SJSA1 (cell line): Measurements from ENCODE around the gene KLF11. TPM values are rescaled to one million over a fixed set of nuclear protein-coding genes. Genes with fewer than 3 reads are reported as not detected.
"Not testable (repeated sequence)": the region's sequence is repeated elsewhere in the genome, so short reads cannot be mapped to it uniquely, and the experiment has no call there.

ENCODE experiments used
- DNase-seq, 2 experiments: peaks; one replicate each; pipeline ENCODE4 v3.0.0-alpha.2; 2015 to 2020; ENCODE audit warnings: low spot score in 2 of 2, low read depth in 1 of 2
- H3K27ac ChIP-seq: fragments of 250-450 bp; sonication (Bioruptor Pico); 2 replicates; pipeline ENCODE4 v1.5.1; 2020; ENCODE audit warnings: mild to moderate bottlenecking, moderate library complexity
- H3K27me3 ChIP-seq: fragments of 250-450 bp; sonication (Bioruptor Pico); replicated peaks from 2 replicates; pipeline ENCODE4 v1.5.1; 2020; ENCODE audit warnings: mild to moderate bottlenecking, moderate library complexity
- H3K36me3 ChIP-seq: fragments of 250-450 bp; sonication (Bioruptor Pico); 2 replicates; pipeline ENCODE4 v1.5.1; 2020; ENCODE audit warnings: mild to moderate bottlenecking
- H3K4me1 ChIP-seq: fragments of 250-450 bp; sonication (Bioruptor Pico); replicated peaks from 2 replicates; pipeline ENCODE4 v1.6.1; 2021; ENCODE audit warnings: mild to moderate bottlenecking
- H3K4me3 ChIP-seq: fragments of 250-450 bp; sonication (Bioruptor Pico); 2 replicates; pipeline ENCODE4 v1.5.1; 2020; ENCODE audit warnings: mild to moderate bottlenecking
- H3K9me3 ChIP-seq: fragments of 250-450 bp; sonication (Bioruptor Pico); replicated peaks from 2 replicates; pipeline ENCODE4 v1.5.1; 2020; ENCODE audit warnings: mild to moderate bottlenecking
- total RNA-seq: library from RNA; depleted of rRNA; stranded (reverse); fragments of >200 nt; shearing (Covaris generic); gene quantifications from 2 replicates; pipeline ENCODE4 v1.2.3, GENCODE V29; 2014

The KLF11 gene
- total RNA-seq, 1 experiment from 2014 or later: 13.6 TPM

DNA sequence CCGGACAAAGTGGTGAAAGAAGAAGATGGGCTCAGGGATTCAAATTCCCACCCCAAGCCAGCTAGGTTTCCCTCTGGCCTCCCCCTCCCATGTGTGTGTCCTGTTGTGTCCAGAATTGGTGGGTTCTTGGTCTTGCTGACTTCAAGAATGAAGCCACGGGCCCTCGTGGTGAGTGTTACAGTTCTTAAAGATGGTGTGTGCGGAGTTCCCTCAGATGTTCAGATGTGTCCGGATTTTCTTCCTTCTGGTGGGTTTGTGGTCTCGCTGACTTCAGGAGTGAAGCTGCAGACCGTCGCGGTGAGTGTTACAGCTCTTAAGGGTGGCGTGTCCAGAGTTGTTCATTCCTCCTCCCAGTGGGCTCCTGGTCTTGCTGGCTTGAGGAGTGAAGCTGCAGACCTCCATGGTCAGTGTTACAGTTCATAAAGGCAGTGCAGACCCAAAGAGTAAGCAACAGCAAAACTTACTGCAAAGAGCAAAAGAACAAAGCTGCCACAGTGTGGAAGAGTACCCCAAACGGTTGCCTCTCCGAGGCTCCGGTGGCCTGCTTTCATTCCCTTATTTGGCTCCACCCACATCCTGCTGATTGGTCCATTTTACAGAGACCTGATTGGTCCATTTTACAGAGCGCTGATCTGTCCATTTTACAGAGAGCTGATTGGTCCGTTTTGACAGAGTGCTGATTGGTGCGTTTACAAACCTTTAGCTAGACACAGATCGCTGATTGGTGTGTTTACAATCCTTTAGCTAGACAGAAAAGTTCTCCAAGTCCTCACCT, 37.7 kb upstream of the KLF11 start:
- H3K4me1 ChIP-seq: peaks cover 38% of the 10 kb centered on the region
- H3K27me3 ChIP-seq: no peaks in the 10 kb centered on the region
- DNase-seq: no peak
- H3K9me3 ChIP-seq: no peaks in the 10 kb centered on the region
- H3K4me3 ChIP-seq: no peak overlapping the region
- H3K36me3 ChIP-seq: no peaks in the 10 kb centered on the region
- H3K27ac ChIP-seq: no peak overlapping the region

GRCh38 chr2:10006236-10007161, 36.9 kb upstream of the KLF11 start:
- Histone ChIP-seq H3K27me3 (no peaks in the 10 kb centered on the region), H3K4me3 (no peak overlapping the region), H3K36me3 (no peaks in the 10 kb centered on the region), H3K9me3 (no peaks in the 10 kb centered on the region), H3K4me1 (peaks cover 38% of the 10 kb centered on the region), H3K27ac (no peak overlapping the region; the same call in 1 of the 2 replicates)
- peak in 1 of 2 experiments; percentile 22 for DNase-seq

GRCh38 chr2:10007435-10007834, 35.9 kb upstream of the KLF11 start:
- peaks cover 38% of the 10 kb centered on the region for H3K4me1 ChIP-seq
- no peaks in the 10 kb centered on the region for H3K36me3 ChIP-seq
- no peaks in the 10 kb centered on the region for H3K9me3 ChIP-seq
- peak overlapping the region; percentile 18 for H3K27ac ChIP-seq
- no peaks in the 10 kb centered on the region for H3K27me3 ChIP-seq
- no peak for DNase-seq
- no peak overlapping the region for H3K4me3 ChIP-seq

DNA sequence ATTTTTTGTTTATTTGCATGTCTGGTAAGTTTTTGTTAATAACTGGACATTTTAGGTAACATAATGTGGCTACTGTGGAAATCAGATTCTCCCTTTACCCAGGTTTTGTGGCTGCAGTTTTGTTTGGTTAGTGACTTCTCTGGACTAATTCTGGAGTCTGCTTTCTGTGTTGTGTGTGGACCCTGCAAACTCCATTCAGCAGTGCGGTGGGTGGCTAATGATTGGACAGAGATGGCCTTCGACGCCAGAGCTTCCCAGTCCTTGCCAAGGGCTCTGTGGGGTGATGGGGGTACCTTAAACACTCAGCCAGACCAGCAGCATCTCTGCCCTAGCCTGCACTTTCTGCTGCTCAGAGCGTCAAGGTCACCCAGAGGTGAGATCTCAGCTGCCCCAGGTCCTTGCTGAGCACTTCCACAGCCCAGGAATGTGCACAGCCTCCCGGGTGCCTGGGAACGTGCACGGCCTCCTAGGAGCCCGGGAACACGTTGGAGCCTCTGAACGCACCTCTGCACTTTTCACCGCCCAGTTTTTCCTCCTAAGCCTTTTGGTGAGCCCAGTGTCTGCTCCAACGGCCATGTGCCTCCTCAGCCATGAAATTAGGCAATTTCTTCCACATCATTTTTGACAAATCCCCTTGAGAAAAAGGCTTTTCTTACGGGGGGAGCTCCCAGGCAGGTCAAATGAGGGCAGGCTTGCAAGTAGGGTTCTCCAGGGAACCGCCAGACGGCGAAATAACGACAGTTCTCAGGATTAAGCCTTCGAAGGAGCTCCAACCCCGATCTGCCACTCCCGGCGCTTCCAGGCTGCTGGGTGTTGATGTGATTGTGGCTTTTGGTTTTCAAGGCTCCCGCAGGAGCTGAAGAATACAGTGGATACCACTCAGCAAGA, 35.2 kb upstream of the KLF11 start:
- H3K4me1 ChIP-seq: peaks cover 38% of the 10 kb centered on the region
- no peaks in the 10 kb centered on the region for H3K36me3 ChIP-seq
- peak; percentile 78 to 81 for DNase-seq
- peak overlapping the region; percentile 18 for H3K27ac ChIP-seq
- H3K9me3 ChIP-seq: no peaks in the 10 kb centered on the region
- no peak overlapping the region for H3K4me3 ChIP-seq
- no peaks in the 10 kb centered on the region for H3K27me3 ChIP-seq

DNA sequence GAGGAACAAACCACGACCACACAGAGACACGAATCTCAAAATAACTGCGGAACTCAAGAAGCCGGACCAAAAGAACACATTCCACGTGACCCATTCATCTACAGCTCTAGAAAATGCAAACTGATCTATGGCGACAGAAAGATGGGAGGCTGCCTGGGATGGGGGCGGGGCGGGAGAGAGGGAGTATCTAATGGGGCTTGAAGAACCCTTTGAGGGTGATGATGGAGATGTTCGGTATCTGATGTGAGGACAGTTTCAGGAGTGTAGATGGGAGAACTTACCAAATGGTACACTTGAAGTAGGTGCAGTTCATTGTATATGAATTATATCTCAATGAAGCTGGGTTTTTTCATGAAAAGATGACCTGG, 34.6 kb upstream of the KLF11 start:
- peaks cover 38% of the 10 kb centered on the region for H3K4me1 ChIP-seq
- H3K36me3 ChIP-seq: no peaks in the 10 kb centered on the region
- H3K4me3 ChIP-seq: no peak overlapping the region
- H3K27me3 ChIP-seq: no peaks in the 10 kb centered on the region
- DNase-seq: no peak
- H3K9me3 ChIP-seq: no peaks in the 10 kb centered on the region
- H3K27ac ChIP-seq: peak overlapping the region; percentile 18

DNA sequence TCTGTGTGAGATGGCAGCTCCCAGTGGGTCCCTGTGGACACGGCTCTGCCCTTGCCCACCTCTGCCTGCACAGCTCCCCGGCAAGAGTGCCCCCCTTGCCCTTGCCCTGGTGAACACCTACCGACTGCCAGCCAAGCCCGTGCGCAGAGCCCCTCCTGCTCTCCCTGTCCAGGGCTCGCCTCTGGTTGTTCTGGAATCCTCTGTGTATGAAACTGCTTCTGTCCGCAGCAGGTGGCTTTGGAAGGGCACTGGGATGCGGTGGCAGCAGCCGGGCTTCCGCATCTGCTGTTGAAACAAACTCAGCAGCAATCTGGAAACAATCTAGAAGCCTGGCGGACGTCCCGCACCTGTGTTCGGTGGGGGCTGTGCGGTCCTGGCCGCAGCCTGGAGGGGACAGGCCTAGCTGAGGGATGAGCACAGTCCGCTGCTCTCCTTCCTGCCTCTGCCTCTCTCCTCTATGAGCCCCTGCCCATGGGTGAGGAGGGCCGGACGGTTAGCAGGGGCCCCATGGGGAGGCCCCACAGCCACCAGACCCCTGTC, 34.0 kb upstream of the KLF11 start:
- no peak for DNase-seq

GRCh38 chr2:10009811-10010781, 33.3 kb upstream of the KLF11 start:
- DNase-seq: peak in 1 of 2 experiments; percentile 32
- Histone ChIP-seq H3K27me3 (no peaks in the 10 kb centered on the region), H3K9me3 (no peaks in the 10 kb centered on the region), H3K4me3 (no peak overlapping the region), H3K4me1 (peaks cover 38% of the 10 kb centered on the region), H3K36me3 (no peaks in the 10 kb centered on the region), H3K27ac (no peak overlapping the region)

More for the DNA sequence above, 34.0 kb upstream of the KLF11 start:
- no peaks in the 10 kb centered on the region for H3K36me3 ChIP-seq
- H3K9me3 ChIP-seq: no peaks in the 10 kb centered on the region
- no peaks in the 10 kb centered on the region for H3K27me3 ChIP-seq
- no peak overlapping the region for H3K4me3 ChIP-seq
- peaks cover 38% of the 10 kb centered on the region for H3K4me1 ChIP-seq
- no peak overlapping the region for H3K27ac ChIP-seq

- H3K9me3 ChIP-seq, H3K4me3 ChIP-seq, DNase-seq, H3K27me3 ChIP-seq, H3K27ac ChIP-seq, H3K36me3 ChIP-seq: not testable (repeated sequence)
- H3K4me1 ChIP-seq: peaks cover 38% of the 10 kb centered on the region
Observed at GRCh38 chr2:10010861-10011605, 32.3 kb upstream of the KLF11 start.

DNA sequence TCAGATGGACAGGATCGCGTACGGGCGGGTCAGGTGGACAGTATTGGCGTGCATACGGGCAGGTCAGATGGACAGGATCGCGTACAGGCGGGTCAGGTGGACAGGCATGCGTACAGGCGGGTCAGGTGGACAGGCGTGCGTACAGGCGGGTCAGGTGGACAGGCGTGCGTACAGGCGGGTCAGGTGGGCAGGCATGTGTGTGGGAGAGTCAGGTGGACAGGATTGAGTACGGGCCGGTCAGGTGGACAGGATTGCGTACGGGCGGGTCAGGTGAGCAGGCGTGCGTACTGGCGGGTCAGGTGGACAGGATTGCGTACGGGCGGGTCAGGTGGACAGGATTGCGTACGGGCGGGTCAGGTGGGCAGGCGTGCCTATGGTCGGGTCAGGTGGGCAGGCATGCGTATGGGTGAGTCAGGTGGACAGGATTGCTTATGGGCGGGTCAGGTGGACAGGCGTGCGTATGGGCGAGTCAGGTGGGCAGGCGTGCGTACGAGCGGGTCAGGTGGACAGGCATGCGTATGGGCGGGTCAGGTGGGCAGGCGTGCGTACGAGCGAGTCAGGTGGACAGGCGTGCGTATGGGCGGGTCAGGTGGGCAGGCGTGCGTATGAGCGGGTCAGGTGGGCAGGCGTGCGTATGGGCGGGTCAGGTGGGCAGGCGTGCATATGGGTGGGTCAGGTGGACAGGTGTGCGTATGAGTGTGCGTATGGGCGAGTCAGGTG, 31.6 kb upstream of the KLF11 start:
- H3K4me1 ChIP-seq: peaks cover 35% of the 10 kb centered on the region
- H3K27ac ChIP-seq, H3K27me3 ChIP-seq, H3K36me3 ChIP-seq, H3K9me3 ChIP-seq, H3K4me3 ChIP-seq, DNase-seq: not testable (repeated sequence)

DNA sequence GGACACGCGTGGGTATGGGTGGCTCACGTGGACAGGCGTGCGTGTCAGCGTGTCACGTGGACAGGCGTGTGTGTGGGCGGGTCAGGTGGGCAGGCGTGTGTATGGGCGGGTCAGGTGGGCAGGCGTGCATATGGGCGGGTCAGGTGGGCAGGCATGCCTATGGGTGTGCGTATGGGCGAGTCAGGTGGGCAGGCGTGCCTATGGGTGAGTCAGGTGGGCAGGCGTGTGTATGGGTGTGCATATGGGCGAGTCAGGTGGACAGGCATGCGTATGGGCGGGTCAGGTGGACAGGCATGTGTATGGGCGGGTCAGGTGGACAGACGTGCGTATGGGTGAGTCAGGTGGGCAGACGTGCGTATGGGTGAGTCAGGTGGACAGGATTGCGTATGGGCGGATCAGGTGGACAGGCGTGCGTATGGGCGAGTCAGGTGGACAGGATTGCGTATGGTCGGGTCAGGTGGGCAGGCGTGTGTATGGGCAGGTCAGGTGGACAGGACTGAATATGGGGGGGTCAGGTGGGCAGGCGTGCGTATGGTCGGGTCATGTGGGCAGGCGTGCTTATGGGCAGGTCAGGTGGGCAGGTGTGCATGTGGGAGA, 30.9 kb upstream of the KLF11 start:
- not testable (repeated sequence) for H3K36me3 ChIP-seq, H3K9me3 ChIP-seq, H3K27me3 ChIP-seq, DNase-seq, H3K4me3 ChIP-seq, H3K27ac ChIP-seq
- H3K4me1 ChIP-seq: peaks cover 29% of the 10 kb centered on the region

- Histone ChIP-seq H3K36me3 (no peaks in the 10 kb centered on the region), H3K27ac (no peak overlapping the region), H3K9me3 (no peaks in the 10 kb centered on the region), H3K4me1 (peaks cover 24% of the 10 kb centered on the region), H3K27me3 (no peaks in the 10 kb centered on the region), H3K4me3 (no peak overlapping the region)
- no peak for DNase-seq
Observed at GRCh38 chr2:10012963-10013461, 30.3 kb upstream of the KLF11 start.
